Measurements from ENCODE around the gene FRMPD2.

Gene FRMPD2

GRCh38 chr10:48232717-48233447 lies 41.6 kb downstream of the FRMPD2 start:
- Histone ChIP-seq H3K9me2 (ENCODE audit: low read depth, low read length) (no peaks in the 10 kb centered on the region), H4K20me1 (ENCODE audit: insufficient read depth, low read length) (no peaks in the 10 kb centered on the region), H3K4me1 (ENCODE audit: insufficient read depth, low read length, severe bottlenecking) (no peaks in the 10 kb centered on the region), H2AFZ (ENCODE audit: low read length) (no peak overlapping the region), H3K4me3 (ENCODE audit: low read depth, low read length, poor library complexity, severe bottlenecking) (no peak overlapping the region), H3F3A (ENCODE audit: insufficient read depth, low read length) (no peaks in the 10 kb centered on the region), H3K27ac (ENCODE audit: low read depth, low read length, poor library complexity, severe bottlenecking) (no peak overlapping the region), H3K9me3 (ENCODE audit: low read length) (no peaks in the 10 kb centered on the region), H3K9ac (ENCODE audit: low read length) (no peak overlapping the region), H3K36me3 (ENCODE audit: insufficient read depth, low read length) (no peaks in the 10 kb centered on the region), H3K27me3 (ENCODE audit: insufficient read depth, low read length) (no peaks in the 10 kb centered on the region), H3K79me2 (ENCODE audit: insufficient read depth, low read length) (no peaks in the 10 kb centered on the region), H3K4me2 (ENCODE audit: low read length) (no peak overlapping the region)
- no peak for TF ChIP-seq CTCF (IDR thresholded peaks at IDR 0.05; ENCODE audit: low read length)
- no peak for TF ChIP-seq EZH2 (IDR thresholded peaks at IDR 0.05; ENCODE audit: borderline replicate concordance, low read length)

- Histone ChIP-seq H3K9ac (ENCODE audit: low read length) (no peak overlapping the region), H2AFZ (ENCODE audit: low read length) (no peak overlapping the region), H3K27ac (ENCODE audit: low read depth, low read length, poor library complexity, severe bottlenecking) (no peak overlapping the region), H3K9me2 (ENCODE audit: low read depth, low read length) (no peaks in the 10 kb centered on the region), H3K4me1 (ENCODE audit: insufficient read depth, low read length, severe bottlenecking) (no peaks in the 10 kb centered on the region), H3K36me3 (ENCODE audit: insufficient read depth, low read length) (no peaks in the 10 kb centered on the region), H3K9me3 (ENCODE audit: low read length) (no peaks in the 10 kb centered on the region), H4K20me1 (ENCODE audit: insufficient read depth, low read length) (no peaks in the 10 kb centered on the region), H3K27me3 (ENCODE audit: insufficient read depth, low read length) (no peaks in the 10 kb centered on the region), H3K4me2 (ENCODE audit: low read length) (no peak overlapping the region), H3F3A (ENCODE audit: insufficient read depth, low read length) (no peaks in the 10 kb centered on the region), H3K4me3 (ENCODE audit: low read depth, low read length, poor library complexity, severe bottlenecking) (no peak overlapping the region), H3K79me2 (ENCODE audit: insufficient read depth, low read length) (no peaks in the 10 kb centered on the region)
- TF ChIP-seq EZH2 (IDR thresholded peaks at IDR 0.05; ENCODE audit: borderline replicate concordance, low read length) = no peak
Measured at GRCh38 chr10:48231699-48232315, 42.7 kb downstream of the FRMPD2 start.

GRCh38 chr10:48231178-48231577 lies 43.3 kb downstream of the FRMPD2 start:
- no peaks in the 10 kb centered on the region for H3F3A ChIP-seq (ENCODE audit: insufficient read depth, low read length)
- H3K36me3 ChIP-seq (ENCODE audit: insufficient read depth, low read length) = no peaks in the 10 kb centered on the region
- H3K9me3 ChIP-seq (ENCODE audit: low read length) = no peaks in the 10 kb centered on the region
- no peaks in the 10 kb centered on the region for H4K20me1 ChIP-seq (ENCODE audit: insufficient read depth, low read length)
- H3K9me2 ChIP-seq (ENCODE audit: low read depth, low read length) = no peaks in the 10 kb centered on the region
- no peaks in the 10 kb centered on the region for H3K27me3 ChIP-seq (ENCODE audit: insufficient read depth, low read length)
- TF ChIP-seq EZH2 (IDR thresholded peaks at IDR 0.05; ENCODE audit: borderline replicate concordance, low read length) (no peak), CTCF (IDR thresholded peaks at IDR 0.05; ENCODE audit: low read length) (no peak)
- H3K27ac ChIP-seq (ENCODE audit: low read depth, low read length, poor library complexity, severe bottlenecking) = no peak overlapping the region
- no peaks in the 10 kb centered on the region for H3K4me1 ChIP-seq (ENCODE audit: insufficient read depth, low read length, severe bottlenecking)
- no peak overlapping the region for H3K9ac ChIP-seq (ENCODE audit: low read length)
- no peak overlapping the region for H2AFZ ChIP-seq (ENCODE audit: low read length)
- no peak overlapping the region for H3K4me2 ChIP-seq (ENCODE audit: low read length)
- no peaks in the 10 kb centered on the region for H3K79me2 ChIP-seq (ENCODE audit: insufficient read depth, low read length)
- H3K4me3 ChIP-seq (ENCODE audit: low read depth, low read length, poor library complexity, severe bottlenecking) = no peak overlapping the region
